ENCODE data around the gene PTPDC1. TPM values are rescaled to one million over a fixed set of nuclear protein-coding genes. Genes with fewer than 3 reads are reported as not detected.

The PTPDC1 gene
- total and polyA plus RNA-seq, 9 of the 15 experiments (the other 6 are each of a cell fraction or from before 2014, with no cell fraction given) = 1.1 to 8.1 (median 5.7) TPM

- WGBS (ENCODE audit: insufficient coverage, low coverage, missing lambda C conversion rate) = 71% methylated on average over 12 of the region's 13 CpGs
- ChIA-PET CTCF (ENCODE audit: low intra/inter-chr PET ratio) (no interaction called here), POLR2A (interaction anchor here (0.6 to 1.0 kb wide), 2 partner anchors 16 to 24 kb away, joined by 4 read pairs; no protein-coding TSS in a partner anchor)
- H3K36me3 ChIP-seq (ENCODE audit: control insufficient read depth, insufficient read depth, low read length) = no peaks in the 10 kb centered on the region
- peaks cover 23 to 41% of the 10 kb centered on the region in 2 experiments for H3K4me1 ChIP-seq (replicated peaks in 1 of 2; ENCODE audit: control insufficient read depth in 2 of 2, insufficient read depth in 2 of 2, low read length in 2 of 2)
- no peak for TF ChIP-seq ZBTB26 (CRISPR knock-in tag; IDR thresholded peaks at IDR 0.05)
- no peak for TF ChIP-seq SNRNP70 (optimal IDR thresholded peaks at IDR 0.05; ENCODE audit: low read depth, low read length)
- TF ChIP-seq KLF1 (tag; IDR thresholded peaks at IDR 0.05) = no peak
- no peak for TF ChIP-seq RBM39 (optimal IDR thresholded peaks at IDR 0.05; ENCODE audit: low read depth, low read length)
- TF ChIP-seq PHB (CRISPR knock-in tag; IDR thresholded peaks at IDR 0.05) = no peak
- no peak overlapping the region for H3K4me3 ChIP-seq
- no peaks in the 10 kb centered on the region for H4K20me1 ChIP-seq (replicated peaks; ENCODE audit: control insufficient read depth, insufficient read depth, low read length)
- in situ Hi-C loops (cut with MboI) = no loop called here
- ATAC-seq (peak; percentile 4; the same call in 2 of the 3 replicates), DNase-seq (ENCODE audit: extremely low read depth in 1 of 4, low spot score in 3 of 4) (no peak), FAIRE-seq (no peak)
- 0 out of 2 replicates have a peak overlapping the region, but pooled peaks have one; percentile 51 for H3K4me2 ChIP-seq (ENCODE audit: insufficient read depth, low read length)
- H3K27me3 ChIP-seq (ENCODE audit: control insufficient read depth in 2 of 2, insufficient read depth in 2 of 2, low read length in 2 of 2) = no peaks in the 10 kb centered on the region
- H3K27ac ChIP-seq (ENCODE audit: extremely low read depth, low read depth, low read length) = peak overlapping the region; percentile 62; the same call in 1 of the 3 replicates
- H3K9me3 ChIP-seq (replicated peaks; ENCODE audit: control insufficient read depth, insufficient read depth, low read depth, low read length) = no peaks in the 10 kb centered on the region
- H3K9ac ChIP-seq (ENCODE audit: insufficient read depth in 1 of 2, low read depth in 2 of 2, low read length in 2 of 2) = no peak overlapping the region; a peak in 1 of 4 replicates
- no TSS peak for BruUV-seq (replicated peaks)
- no peaks in the 10 kb centered on the region for H3K79me2 ChIP-seq (ENCODE audit: control insufficient read depth, insufficient read depth, low read length)
- intact Hi-C loops (cut with micrococcal nuclease) = no loop called here
- H3K9me1 ChIP-seq (ENCODE audit: control insufficient read depth, insufficient read depth, low read length) = no peaks in the 10 kb centered on the region
- peak overlapping the region; percentile 95 for H2AFZ ChIP-seq (ENCODE audit: low read depth, low read length)
Measured at GRCh38 chr9:94140791-94141790, 56.8 kb downstream of the PTPDC1 start.

All from K562 (cell line).